Amniotic epithelial cell (primary cell): ENCODE measurements around the gene EVI2A.

Experiments used
- DNase-seq: peaks from one replicate; pipeline ENCODE4 v3.0.0-alpha.2; 2010; ENCODE audit warnings: low read depth

EVI2A gene

DNA sequence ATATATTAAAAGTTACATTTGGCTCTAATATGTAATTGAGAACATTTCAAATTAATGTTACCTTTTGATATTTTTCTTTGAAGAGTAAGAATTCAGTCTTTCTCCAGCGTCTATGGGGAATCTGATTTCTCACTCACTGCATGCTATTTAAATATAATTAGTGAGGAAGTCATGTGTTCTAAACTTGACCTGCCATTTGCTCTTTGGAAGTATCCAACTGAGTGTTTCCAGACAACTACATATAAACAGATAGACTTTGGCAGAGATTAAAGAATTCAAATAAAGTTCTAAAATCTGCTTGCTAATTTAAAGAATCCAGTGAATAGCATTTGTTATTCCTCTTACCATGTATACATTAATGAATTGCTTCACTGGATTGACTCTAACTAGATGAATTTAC is 47.9 kb downstream of the EVI2A start:
- DNase-seq, result no peak

DNA sequence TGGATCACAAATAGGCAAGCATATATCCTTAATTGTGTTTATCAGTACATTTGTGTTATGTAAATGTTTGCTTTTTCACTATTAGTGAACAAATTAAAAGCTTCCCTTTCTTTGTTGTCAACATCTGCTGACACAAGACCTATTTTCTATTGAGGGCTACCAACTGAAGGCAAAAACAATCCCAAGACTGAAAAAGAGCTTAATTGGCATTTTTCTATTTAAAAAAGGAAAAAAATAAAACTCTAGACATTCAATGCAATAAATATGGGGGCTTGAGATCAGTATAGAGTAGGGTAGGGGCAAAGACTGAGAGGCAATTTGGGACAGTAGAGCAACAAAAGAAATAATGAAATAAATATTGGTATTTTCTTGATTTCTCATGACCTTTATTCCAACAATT is 48.6 kb downstream of the EVI2A start:
- DNase-seq, result no peak

GRCh38 chr17:31272236-31272635 is 49.2 kb downstream of the EVI2A start:
- no peak for DNase-seq

- DNase-seq, result peak; percentile 98
Measured at GRCh38 chr17:31269578-31269983, 51.8 kb downstream of the EVI2A start.

DNA sequence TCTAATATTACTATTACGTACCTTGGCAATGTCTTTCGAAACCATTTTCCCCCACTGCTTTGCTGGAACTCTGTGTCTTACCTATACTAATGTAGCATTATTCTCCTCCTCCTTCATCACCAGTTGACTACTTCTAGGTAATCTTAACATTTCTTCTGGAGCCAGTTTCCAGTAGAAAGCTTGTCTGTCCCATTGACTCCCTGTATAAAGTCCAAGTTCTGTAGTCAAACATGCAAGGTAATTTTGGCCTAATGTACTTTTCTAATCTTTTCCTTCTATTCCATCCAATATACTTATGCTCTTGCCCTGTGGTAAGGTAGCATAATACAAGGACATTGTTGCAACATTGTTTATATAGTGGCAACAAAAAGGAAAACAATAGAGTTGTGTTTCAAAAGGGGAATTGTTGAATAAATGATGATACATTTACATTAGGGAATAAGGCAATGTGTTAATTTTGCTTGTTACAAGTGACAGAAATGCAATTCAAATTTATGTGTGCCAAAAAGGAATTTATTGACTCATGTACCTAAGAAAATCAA is 52.3 kb downstream of the EVI2A start:
- DNase-seq, result no peak
